Left ventricle myocardium inferior (tissue), 1 donor: Measurements from ENCODE around the gene MAPK11. TPM values are rescaled to one million over a fixed set of nuclear protein-coding genes. Genes with fewer than 3 reads are reported as not detected.

Experiments used
- DNase-seq: peaks from one replicate; pipeline ENCODE4 v3.0.0-alpha.2; 2020
- H3K27ac ChIP-seq: fragments of 200-600 bp; replicated peaks from 2 replicates; pipeline ENCODE4 v1.8.0; 2021
- H3K27me3 ChIP-seq: fragments of 200-600 bp; 2 replicates; pipeline ENCODE4 v1.8.0; 2021; ENCODE audit warnings: low read depth
- H3K36me3 ChIP-seq: fragments of 200-600 bp; 2 replicates; pipeline ENCODE4 v1.8.0; 2021
- H3K4me1 ChIP-seq: fragments of 200-600 bp; 2 replicates; pipeline ENCODE4 v1.8.0; 2021
- H3K4me3 ChIP-seq: fragments of 200-600 bp; 2 replicates; pipeline ENCODE4 v1.8.0; 2021; ENCODE audit warnings: mild to moderate bottlenecking, moderate library complexity
- H3K9me3 ChIP-seq: fragments of 200-600 bp; replicated peaks from 2 replicates; pipeline ENCODE4 v1.8.0; 2021
- CTCF ChIP-seq: fragments of 200-600 bp; IDR thresholded peaks from 2 replicates; pipeline ENCODE4 v1.8.0; 2021; ENCODE audit warnings: antibody characterized with exemption, mild to moderate bottlenecking, borderline replicate concordance
- intact Hi-C: fragments of 100-400 bp; cut with micrococcal nuclease; formaldehyde crosslinking; loops from one replicate; pipeline ENCODE4 v1.11.0; 2022
- total RNA-seq: library from RNA; stranded (reverse); fragmentation: NEBNext Ultra II Directional; extraction: Animal tissue kit (Norgen Biotek cat#: 25700); gene quantifications from one replicate; pipeline ENCODE4 v1.2.1, GENCODE V29; 2021
- donor health status: DM: no; HTN: yes; CAD: no; lungs with severe emphysema.

Gene MAPK11
- total RNA-seq, 1 donor from 2014 or later = 7.8 TPM

- no peak for TF ChIP-seq CTCF
- intact Hi-C loops = no loop called here
- Histone ChIP-seq H3K27ac (no peak overlapping the region), H3K27me3 (no peaks in the 10 kb centered on the region), H3K4me3 (peak overlapping the region; percentile 96), H3K4me1 (peaks cover 62% of the 10 kb centered on the region), H3K9me3 (no peaks in the 10 kb centered on the region), H3K36me3 (peaks cover 39% of the 10 kb centered on the region)
- no peak for DNase-seq
Measured at GRCh38 chr22:50242406-50242949, 27.7 kb downstream of the MAPK11 start.

DNA sequence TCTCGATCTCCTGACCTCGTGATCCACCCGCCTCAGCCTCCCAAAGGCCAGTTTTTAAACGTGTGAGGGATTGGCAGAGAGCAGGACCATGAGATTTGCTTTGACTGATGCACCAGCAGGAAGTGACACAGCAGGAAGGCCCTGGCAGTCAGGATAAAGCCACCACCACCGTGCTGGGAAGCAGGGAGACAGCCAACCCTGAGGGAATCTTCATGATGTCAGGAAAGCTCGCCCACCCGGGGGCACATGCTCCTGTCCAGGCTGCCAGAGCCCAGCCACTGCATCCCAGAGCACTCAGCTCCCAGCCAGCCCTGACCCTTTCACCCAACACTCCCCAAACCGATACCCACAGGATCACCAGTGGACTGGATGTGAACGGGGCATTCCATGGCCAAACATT is 31.4 kb downstream of the MAPK11 start:
- Histone ChIP-seq H3K27me3 (no peaks in the 10 kb centered on the region), H3K4me3 (no peak overlapping the region), H3K4me1 (peaks cover 33% of the 10 kb centered on the region), H3K36me3 (peaks cover 35% of the 10 kb centered on the region), H3K27ac (no peak overlapping the region), H3K9me3 (no peaks in the 10 kb centered on the region)
- TF ChIP-seq CTCF = no peak
- no peak for DNase-seq
- intact Hi-C loops = no loop called here

- Histone ChIP-seq H3K4me1 (peaks cover 14% of the 10 kb centered on the region), H3K27ac (no peak overlapping the region), H3K9me3 (no peaks in the 10 kb centered on the region), H3K36me3 (peaks cover 53% of the 10 kb centered on the region), H3K4me3 (no peak overlapping the region), H3K27me3 (no peaks in the 10 kb centered on the region)
- DNase-seq = peak; percentile 10
- intact Hi-C loops = no loop called here
- TF ChIP-seq CTCF = peak; percentile 23
Measured at GRCh38 chr22:50236731-50237409, 33.3 kb downstream of the MAPK11 start.

DNA sequence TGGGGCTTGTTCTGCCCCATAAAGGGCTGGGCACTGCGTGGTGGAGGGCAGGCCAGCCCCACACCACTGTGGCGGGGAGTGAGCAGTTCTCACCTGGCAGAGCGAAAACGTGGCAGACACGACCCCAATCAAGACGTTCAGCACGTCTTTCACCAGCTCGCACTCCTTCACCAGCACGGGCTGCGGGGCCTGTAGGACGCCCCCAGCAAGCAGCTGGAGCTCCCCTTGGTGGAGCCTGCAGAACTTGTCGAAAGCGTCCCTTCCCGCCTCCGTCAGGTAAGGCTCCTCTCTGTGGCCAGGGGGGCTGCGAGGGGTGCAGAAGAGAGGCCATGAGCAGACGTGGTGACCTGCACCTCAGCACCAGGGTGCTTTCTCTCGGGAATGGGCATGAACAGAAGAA is 37.0 kb downstream of the MAPK11 start:
- Histone ChIP-seq H3K27me3 (no peaks in the 10 kb centered on the region), H3K4me1 (no peaks in the 10 kb centered on the region), H3K4me3 (no peak overlapping the region), H3K36me3 (peaks cover 49% of the 10 kb centered on the region), H3K9me3 (no peaks in the 10 kb centered on the region), H3K27ac (no peak overlapping the region)
- peak; percentile 11 for DNase-seq
- TF ChIP-seq CTCF = no peak
- intact Hi-C loops = no loop called here

DNA sequence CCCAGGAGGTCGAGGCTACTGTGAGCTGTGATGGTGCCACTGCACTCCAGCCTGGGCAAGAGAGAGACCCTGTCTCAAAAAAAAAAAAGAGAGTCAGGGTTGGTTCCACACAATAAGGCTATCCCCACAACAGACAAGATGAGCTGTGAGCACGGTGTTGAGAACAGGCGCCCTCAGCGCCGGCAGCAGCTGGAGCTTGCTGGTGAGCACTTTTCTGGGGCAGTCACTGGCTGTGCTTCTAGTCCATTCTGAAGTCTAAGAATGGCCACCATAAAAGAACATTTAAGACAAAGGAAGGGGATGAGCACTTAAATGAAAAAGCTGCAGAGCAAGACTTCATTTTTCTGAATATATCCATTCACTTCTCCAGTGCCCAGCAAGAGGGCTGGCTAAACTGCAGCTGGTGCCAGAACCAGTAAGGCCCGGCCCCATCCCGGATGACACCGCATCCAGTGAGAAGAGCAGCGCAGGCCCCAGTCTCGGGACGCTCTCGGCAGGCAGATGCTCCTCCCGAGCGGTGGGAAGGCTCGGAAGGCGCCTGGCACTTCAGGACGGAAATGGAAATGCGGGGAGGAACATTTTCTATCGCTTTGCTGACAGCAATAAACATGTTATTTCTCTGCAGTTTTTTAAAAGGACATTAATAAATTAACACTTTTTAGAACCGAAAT is 37.6 kb downstream of the MAPK11 start:
- intact Hi-C loops = no loop called here
- no peak for DNase-seq
- no peak overlapping the region for H3K27ac ChIP-seq
- no peak overlapping the region for H3K4me3 ChIP-seq
- no peak for TF ChIP-seq CTCF
- no peaks in the 10 kb centered on the region for H3K9me3 ChIP-seq
- H3K4me1 ChIP-seq = no peaks in the 10 kb centered on the region
- peaks cover 46% of the 10 kb centered on the region for H3K36me3 ChIP-seq
- H3K27me3 ChIP-seq = no peaks in the 10 kb centered on the region
